CD4-positive, alpha-beta memory T cell (primary cell): ENCODE data around the gene WDR45B. TPM values are rescaled to one million over a fixed set of nuclear protein-coding genes. Genes with fewer than 3 reads are reported as not detected.

ENCODE experiments used
- CTCF ChIA-PET: fragments of 350-600 bp; sonication (Branson Sonifier 250); formaldehyde crosslinking; loops from one replicate; lab custom pipeline; 2021; ENCODE audit warnings: inconsistent platforms; ENCODE audit not compliant: partially characterized antibody; lab: Charles Lee
- POLR2A ChIA-PET: fragments of 350-600 bp; sonication (Branson Sonifier 250); formaldehyde crosslinking; loops from one replicate; lab custom pipeline; 2021; ENCODE audit not compliant: partially characterized antibody; lab: Charles Lee
- DNase-seq, 5 donors: peaks; one replicate each; pipeline versions ENCODE4 v3.0.0 to v3.0.0-alpha.2; 2020 to 2022; ENCODE audit warnings: mixed read lengths in 1 of 5
- H3K27ac ChIP-seq: one replicate; pipeline ENCODE4 v1.7.0; 2013; ENCODE audit warnings: low read depth, low read length
- H3K27me3 ChIP-seq: 2 replicates; pipeline ENCODE4 v1.7.0; 2013; ENCODE audit warnings: mild to moderate bottlenecking, low read length, moderate library complexity; ENCODE audit not compliant: insufficient read depth
- H3K36me3 ChIP-seq: 2 replicates; pipeline ENCODE4 v1.7.0; 2013; ENCODE audit warnings: mild to moderate bottlenecking, low read length, moderate library complexity; ENCODE audit not compliant: insufficient read depth
- H3K4me1 ChIP-seq: 2 replicates; pipeline ENCODE4 v1.7.0; 2013; ENCODE audit warnings: mild to moderate bottlenecking, low read length, moderate library complexity; ENCODE audit not compliant: insufficient read depth
- H3K4me3 ChIP-seq, 2 donors: one replicate each; pipeline ENCODE4 v1.7.0; 2013; ENCODE audit warnings: low read length in 2 of 2, mild to moderate bottlenecking in 1 of 2
- H3K9me3 ChIP-seq, 2 donors: one replicate each; pipeline ENCODE4 v1.7.0; 2013; ENCODE audit warnings: low read length in 2 of 2, control low read depth in 1 of 2; ENCODE audit not compliant: control insufficient read depth in 1 of 2
- H3K27ac Mint-ChIP-seq, 7 donors: one replicate each; pipeline ENCODE4 v1.8.0; 2020 to 2021; ENCODE audit warnings: mixed read lengths in 7 of 7, mild to moderate bottlenecking in 6 of 7, inconsistent platforms in 3 of 7, moderate library complexity in 3 of 7
- H3K27me3 Mint-ChIP-seq, 2 donors: one replicate each; pipeline ENCODE4 v1.8.0; 2020 to 2021; ENCODE audit warnings: mixed read lengths in 2 of 2
- H3K36me3 Mint-ChIP-seq, 2 donors: one replicate each; pipeline ENCODE4 v1.8.0; 2020 to 2021; ENCODE audit warnings: mixed read lengths in 2 of 2, inconsistent platforms in 1 of 2, mild to moderate bottlenecking in 1 of 2
- H3K4me1 Mint-ChIP-seq, 4 donors: one replicate each; pipeline ENCODE4 v1.8.0; 2020 to 2021; ENCODE audit warnings: mixed read lengths in 4 of 4, mild to moderate bottlenecking in 1 of 4
- H3K4me3 Mint-ChIP-seq, 8 donors: one replicate each; pipeline ENCODE4 v1.8.0; 2020 to 2021; ENCODE audit warnings: mixed read lengths in 8 of 8, mild to moderate bottlenecking in 7 of 8, moderate library complexity in 6 of 8, inconsistent platforms in 3 of 8
- H3K9me3 Mint-ChIP-seq, 8 donors: one replicate each; pipeline ENCODE4 v1.8.0; 2020 to 2021; ENCODE audit warnings: mixed read lengths in 8 of 8, mild to moderate bottlenecking in 5 of 8, inconsistent platforms in 3 of 8, moderate library complexity in 1 of 8
- intact Hi-C: fragments of 100-400 bp; cut with micrococcal nuclease; formaldehyde crosslinking; loops from one replicate; pipeline ENCODE4 v1.15.1; 2023
- polyA plus RNA-seq, 2 donors: library from polyadenylated mRNA; unstranded; fragments of 300-500 nt; fragmentation: Illumina TruSeq; gene quantifications; one replicate each; pipeline ENCODE4 v1.2.3, GENCODE V29; 2021
- total RNA-seq, 2 experiments: library from RNA; stranded (reverse); gene quantifications; one replicate each; pipeline ENCODE4 v1.2.3, GENCODE V29; 2021

Gene WDR45B
- total and polyA plus RNA-seq, 4 experiments from 2014 or later: 35.1 to 66.7 (median 57.3) TPM

DNA sequence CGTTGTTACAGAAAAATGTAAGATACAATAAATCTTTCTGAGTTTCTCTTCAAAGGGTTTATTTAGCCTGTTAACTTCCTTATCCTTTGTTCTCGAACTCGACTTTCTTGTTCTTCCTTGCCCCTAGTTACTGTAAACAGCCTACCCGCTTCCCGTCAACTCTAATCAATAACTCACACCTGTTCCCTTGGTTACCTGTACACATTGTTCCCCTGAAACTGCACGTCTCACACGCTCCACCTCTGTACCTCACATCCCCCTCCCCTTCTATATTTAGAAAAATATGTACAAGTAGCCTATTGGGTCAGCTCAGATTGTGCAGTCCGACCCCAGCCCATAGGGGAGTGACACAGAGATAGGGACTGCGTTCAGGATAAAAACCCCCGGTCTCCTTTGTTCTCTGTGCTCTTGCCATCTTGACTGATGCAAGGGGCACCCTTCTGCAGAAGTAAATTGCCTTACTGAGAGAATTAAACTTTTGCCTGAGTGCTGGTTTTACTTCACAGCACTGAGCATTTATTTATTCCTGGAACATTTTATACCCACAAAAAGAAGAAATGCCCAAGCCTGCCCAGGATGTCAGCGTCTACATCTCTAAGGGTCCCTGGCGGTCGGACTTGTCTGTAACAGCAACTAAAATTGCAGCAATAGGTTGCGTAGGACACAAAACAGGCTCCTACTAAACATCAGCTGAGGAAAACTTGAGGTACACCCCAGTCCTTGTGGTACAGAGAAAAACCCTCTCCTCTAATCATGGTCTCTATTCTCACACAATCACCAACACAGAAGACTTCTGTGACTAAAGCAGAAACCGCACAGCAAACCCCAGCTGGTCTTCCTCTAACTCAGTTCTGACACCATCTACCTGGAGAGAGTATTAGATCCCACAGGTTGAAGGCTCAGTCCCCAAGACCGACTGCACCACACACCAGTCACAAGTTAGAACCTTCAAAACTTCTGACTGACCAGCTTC, 11.3 kb downstream of the WDR45B start:
- DNase-seq: peak in 1 of 5 donors; percentile 27
- Mint-ChIP-seq H3K27me3 (no peaks in the 10 kb centered on the region), H3K4me1 (peaks cover 21 to 45% (median 29%) of the 10 kb centered on the region in 4 donors), H3K4me3 (no peak overlapping the region), H3K27ac (peak overlapping the region in 6 of 7 donors; percentile 1 to 59 (median 26)), H3K36me3 (peaks cover 43 to 55% of the 10 kb centered on the region in 2 donors), H3K9me3 (peaks cover 0 to 7% (median 0%) of the 10 kb centered on the region in 8 donors)
- no peaks in the 10 kb centered on the region for H3K27me3 ChIP-seq
- H3K9me3 ChIP-seq: no peaks in the 10 kb centered on the region
- peaks cover 27% of the 10 kb centered on the region for H3K36me3 ChIP-seq
- H3K4me1 ChIP-seq: peaks cover 12% of the 10 kb centered on the region
- POLR2A ChIA-PET: no interaction called here
- intact Hi-C loops: no loop called here
- CTCF ChIA-PET: no interaction called here
- H3K4me3 ChIP-seq: no peak overlapping the region
- no peak overlapping the region for H3K27ac ChIP-seq

DNA sequence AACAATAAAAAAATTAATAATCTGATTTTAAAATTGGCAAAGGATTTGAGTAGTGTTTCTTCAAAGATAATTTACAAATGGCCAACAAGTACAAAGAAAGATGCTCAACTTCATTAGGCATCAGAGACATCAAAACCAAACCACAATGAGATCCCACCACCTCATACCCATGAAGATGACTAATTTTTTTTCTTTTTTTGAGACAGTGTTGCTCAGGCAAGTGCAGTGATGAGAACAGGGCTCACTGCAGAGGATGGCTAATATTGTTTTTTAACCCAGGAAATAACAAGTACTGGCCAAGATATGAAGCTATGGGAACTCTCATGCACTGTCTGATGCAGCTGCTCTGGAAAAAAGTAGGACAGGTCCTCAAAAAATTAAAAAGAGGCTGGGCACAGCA, 14.9 kb downstream of the WDR45B start:
- ChIA-PET CTCF (interaction anchor here (0.6 to 0.8 kb wide), 2 partner anchors 14 to 210 kb away, joined by 3 to 4 read pairs; no protein-coding TSS in a partner anchor), POLR2A (no interaction called here)
- Mint-ChIP-seq H3K4me1 (peaks cover 9 to 30% (median 20%) of the 10 kb centered on the region in 4 donors), H3K36me3 (peaks cover 37 to 54% of the 10 kb centered on the region in 2 donors), H3K9me3 (peaks cover 0 to 7% (median 0%) of the 10 kb centered on the region in 8 donors), H3K27ac (peak overlapping the region in 2 of 7 donors; percentile 4 to 32), H3K27me3 (no peaks in the 10 kb centered on the region), H3K4me3 (no peak overlapping the region)
- H3K9me3 ChIP-seq: no peaks in the 10 kb centered on the region
- H3K27ac ChIP-seq: no peak overlapping the region
- no peaks in the 10 kb centered on the region for H3K27me3 ChIP-seq
- no peak overlapping the region for H3K4me3 ChIP-seq
- H3K4me1 ChIP-seq: no peaks in the 10 kb centered on the region
- peaks cover 25% of the 10 kb centered on the region for H3K36me3 ChIP-seq
- intact Hi-C loops: no loop called here
- no peak for DNase-seq

DNA sequence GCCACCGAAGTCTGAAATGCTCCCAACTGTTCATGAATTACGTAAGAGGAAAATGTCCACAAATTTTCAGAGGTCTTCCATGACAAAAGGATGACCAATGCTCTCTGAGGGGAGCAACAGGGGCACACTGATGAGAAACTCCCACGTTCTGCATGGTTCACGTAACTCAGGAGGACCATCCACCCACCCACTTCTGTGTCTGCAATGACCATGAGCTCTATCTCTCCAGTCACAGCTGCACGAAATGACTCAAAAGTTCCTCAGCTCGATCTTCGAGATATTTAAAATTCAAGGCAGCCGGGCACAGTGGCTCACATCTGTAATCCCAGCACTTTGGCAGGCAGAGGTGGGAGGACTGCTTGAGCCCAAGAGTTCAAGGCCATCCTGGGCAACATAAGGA, 15.8 kb downstream of the WDR45B start:
- no peaks in the 10 kb centered on the region for H3K27me3 Mint-ChIP-seq
- no peaks in the 10 kb centered on the region for H3K27me3 ChIP-seq
- POLR2A ChIA-PET: no interaction called here
- intact Hi-C loops: no loop called here
- H3K4me3 ChIP-seq: no peak overlapping the region
- peaks cover 0 to 6% (median 0%) of the 10 kb centered on the region in 8 donors for H3K9me3 Mint-ChIP-seq
- no peaks in the 10 kb centered on the region for H3K4me1 ChIP-seq
- CTCF ChIA-PET: no interaction called here
- H3K27ac Mint-ChIP-seq: peak overlapping the region in 2 of 7 donors; percentile 6 to 60
- H3K36me3 Mint-ChIP-seq: peaks cover 35 to 58% of the 10 kb centered on the region in 2 donors
- peaks cover 32% of the 10 kb centered on the region for H3K36me3 ChIP-seq
- H3K4me3 Mint-ChIP-seq: no peak overlapping the region
- no peak overlapping the region for H3K27ac ChIP-seq
- DNase-seq: no peak
- peaks cover 9 to 27% (median 20%) of the 10 kb centered on the region in 4 donors for H3K4me1 Mint-ChIP-seq
- H3K9me3 ChIP-seq: no peaks in the 10 kb centered on the region

DNA sequence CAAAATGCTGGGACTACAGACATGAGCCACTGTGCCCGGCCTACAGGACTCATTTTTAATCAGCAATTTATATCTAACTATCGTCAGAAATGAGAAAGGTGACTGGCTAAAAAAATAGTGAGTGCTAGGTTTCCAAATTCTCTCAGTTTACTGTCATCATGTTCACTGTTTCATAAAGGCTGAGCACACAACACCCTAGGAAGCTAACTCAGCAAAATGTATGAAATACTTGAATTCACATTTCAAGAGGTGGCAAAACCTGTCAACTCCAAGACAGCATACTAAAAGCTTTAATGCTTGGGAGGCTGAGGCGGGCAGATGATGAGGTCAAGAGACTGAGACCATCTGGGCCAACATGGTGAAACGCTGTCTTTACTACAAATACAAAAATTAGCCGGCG, 16.7 kb downstream of the WDR45B start:
- Mint-ChIP-seq H3K4me1 (peaks cover 7 to 19% (median 13%) of the 10 kb centered on the region in 4 donors), H3K36me3 (peaks cover 28 to 58% of the 10 kb centered on the region in 2 donors), H3K27me3 (no peaks in the 10 kb centered on the region), H3K4me3 (no peak overlapping the region), H3K27ac (no peak overlapping the region), H3K9me3 (no peaks in the 10 kb centered on the region)
- ChIA-PET POLR2A (no interaction called here), CTCF (no interaction called here)
- H3K27ac ChIP-seq: no peak overlapping the region
- DNase-seq: no peak
- peaks cover 36% of the 10 kb centered on the region for H3K36me3 ChIP-seq
- H3K9me3 ChIP-seq: no peaks in the 10 kb centered on the region
- no peaks in the 10 kb centered on the region for H3K4me1 ChIP-seq
- intact Hi-C loops: no loop called here
- H3K27me3 ChIP-seq: no peaks in the 10 kb centered on the region
- H3K4me3 ChIP-seq: no peak overlapping the region

DNA sequence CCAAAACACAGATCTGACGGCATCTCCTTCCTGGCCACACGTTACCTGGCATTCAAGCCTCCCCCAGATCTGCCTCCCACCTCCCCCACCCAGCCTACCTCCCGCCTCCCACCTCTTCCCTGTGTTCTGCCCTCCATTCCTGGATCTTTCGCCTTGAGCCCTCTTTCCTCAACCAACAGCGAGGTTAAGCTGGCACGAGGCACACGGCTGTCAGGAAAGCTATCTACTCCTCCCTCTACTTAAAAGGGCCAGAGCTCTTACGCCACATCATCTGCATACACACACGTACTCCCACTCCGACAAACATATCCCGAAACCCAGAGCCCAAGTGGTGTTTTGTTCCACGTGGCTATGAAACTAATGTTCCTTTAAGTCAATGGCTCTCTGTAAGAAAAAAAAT, 18.0 kb downstream of the WDR45B start:
- CTCF ChIA-PET: no interaction called here
- Histone ChIP-seq H3K4me3 (no peak overlapping the region), H3K36me3 (peaks cover 42% of the 10 kb centered on the region), H3K9me3 (no peaks in the 10 kb centered on the region), H3K27ac (no peak overlapping the region), H3K4me1 (no peaks in the 10 kb centered on the region), H3K27me3 (no peaks in the 10 kb centered on the region)
- peak overlapping the region in 1 of 8 donors; percentile 69 for H3K4me3 Mint-ChIP-seq
- POLR2A ChIA-PET: no interaction called here
- intact Hi-C loops: no loop called here
- peaks cover 6 to 15% (median 11%) of the 10 kb centered on the region in 4 donors for H3K4me1 Mint-ChIP-seq
- peak overlapping the region in 3 of 7 donors; percentile 7 to 61 (median 43) for H3K27ac Mint-ChIP-seq
- no peak for DNase-seq
- H3K27me3 Mint-ChIP-seq: no peaks in the 10 kb centered on the region
- H3K9me3 Mint-ChIP-seq: no peaks in the 10 kb centered on the region
- H3K36me3 Mint-ChIP-seq: peaks cover 24 to 58% of the 10 kb centered on the region in 2 donors

DNA sequence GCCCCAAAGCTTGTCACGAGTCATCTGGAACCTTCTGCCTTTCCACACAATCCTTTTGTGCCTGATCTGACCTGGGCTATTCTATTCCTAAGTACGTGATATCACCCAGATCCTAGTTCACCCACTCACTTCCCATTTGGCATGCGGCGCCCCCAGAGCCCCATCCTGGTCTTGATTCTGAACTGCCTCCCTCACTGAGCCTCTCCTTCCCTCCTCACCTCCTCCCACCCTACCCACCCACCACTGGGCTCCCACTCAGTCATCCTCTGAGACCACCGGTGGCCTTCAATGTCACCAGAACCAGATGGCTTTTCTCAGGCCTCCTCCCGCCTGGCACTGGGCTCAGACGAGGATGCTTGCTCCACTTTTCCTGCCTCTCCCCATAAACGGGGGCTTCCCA, 18.5 kb downstream of the WDR45B start:
- Mint-ChIP-seq H3K4me1 (peaks cover 5 to 10% (median 10%) of the 10 kb centered on the region in 4 donors), H3K27ac (no peak overlapping the region), H3K9me3 (no peaks in the 10 kb centered on the region), H3K36me3 (peaks cover 24 to 60% of the 10 kb centered on the region in 2 donors), H3K27me3 (no peaks in the 10 kb centered on the region), H3K4me3 (peak overlapping the region in 1 of 8 donors; percentile 69)
- Histone ChIP-seq H3K27me3 (no peaks in the 10 kb centered on the region), H3K4me3 (no peak overlapping the region), H3K4me1 (no peaks in the 10 kb centered on the region), H3K36me3 (peaks cover 45% of the 10 kb centered on the region), H3K27ac (no peak overlapping the region), H3K9me3 (no peaks in the 10 kb centered on the region)
- POLR2A ChIA-PET: no interaction called here
- intact Hi-C loops: no loop called here
- CTCF ChIA-PET: no interaction called here
- DNase-seq: no peak

DNA sequence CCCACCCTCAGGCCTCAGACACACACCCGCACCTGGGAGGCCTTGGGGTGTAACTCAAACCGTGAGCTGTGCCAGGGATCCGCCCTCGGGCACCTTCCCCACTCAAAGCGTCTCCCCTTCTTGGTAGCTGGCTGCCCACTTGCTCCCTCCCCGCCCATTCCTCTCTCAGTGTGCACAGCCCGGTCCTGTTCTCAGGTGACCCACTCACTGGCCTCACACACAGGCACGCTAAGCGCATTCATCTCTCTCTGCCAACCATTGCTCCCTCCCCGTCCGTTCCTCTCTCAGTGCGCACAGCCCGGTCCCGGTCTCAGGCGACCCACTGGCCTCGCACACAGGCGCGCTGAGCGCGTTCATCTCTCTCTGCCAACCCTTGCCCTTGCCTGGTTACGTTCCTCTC, 20.8 kb downstream of the WDR45B start:
- no peak for DNase-seq
- Histone ChIP-seq H3K27ac (no peak overlapping the region), H3K4me3 (no peak overlapping the region), H3K9me3 (no peaks in the 10 kb centered on the region), H3K36me3 (peaks cover 41% of the 10 kb centered on the region), H3K27me3 (no peaks in the 10 kb centered on the region), H3K4me1 (no peaks in the 10 kb centered on the region)
- peaks cover 2 to 6% (median 5%) of the 10 kb centered on the region in 4 donors for H3K4me1 Mint-ChIP-seq
- no peak overlapping the region for H3K27ac Mint-ChIP-seq
- intact Hi-C loops: no loop called here
- no peak overlapping the region for H3K4me3 Mint-ChIP-seq
- POLR2A ChIA-PET: no interaction called here
- H3K36me3 Mint-ChIP-seq: peaks cover 25 to 57% of the 10 kb centered on the region in 2 donors
- CTCF ChIA-PET: no interaction called here
- H3K27me3 Mint-ChIP-seq: no peaks in the 10 kb centered on the region
- H3K9me3 Mint-ChIP-seq: no peaks in the 10 kb centered on the region
